ENCODE measurements around the gene ENPP4. TPM values are rescaled to one million over a fixed set of nuclear protein-coding genes. Genes with fewer than 3 reads are reported as not detected.
"Not testable (repeated sequence)": the region's sequence is repeated elsewhere in the genome, so short reads cannot be mapped to it uniquely, and the experiment has no call there.

Gene ENPP4, protein sequence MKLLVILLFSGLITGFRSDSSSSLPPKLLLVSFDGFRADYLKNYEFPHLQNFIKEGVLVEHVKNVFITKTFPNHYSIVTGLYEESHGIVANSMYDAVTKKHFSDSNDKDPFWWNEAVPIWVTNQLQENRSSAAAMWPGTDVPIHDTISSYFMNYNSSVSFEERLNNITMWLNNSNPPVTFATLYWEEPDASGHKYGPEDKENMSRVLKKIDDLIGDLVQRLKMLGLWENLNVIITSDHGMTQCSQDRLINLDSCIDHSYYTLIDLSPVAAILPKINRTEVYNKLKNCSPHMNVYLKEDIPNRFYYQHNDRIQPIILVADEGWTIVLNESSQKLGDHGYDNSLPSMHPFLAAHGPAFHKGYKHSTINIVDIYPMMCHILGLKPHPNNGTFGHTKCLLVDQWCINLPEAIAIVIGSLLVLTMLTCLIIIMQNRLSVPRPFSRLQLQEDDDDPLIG
- total RNA-seq = 1 to 10 TPM; 7.7 to 8.0 TPM

DNA sequence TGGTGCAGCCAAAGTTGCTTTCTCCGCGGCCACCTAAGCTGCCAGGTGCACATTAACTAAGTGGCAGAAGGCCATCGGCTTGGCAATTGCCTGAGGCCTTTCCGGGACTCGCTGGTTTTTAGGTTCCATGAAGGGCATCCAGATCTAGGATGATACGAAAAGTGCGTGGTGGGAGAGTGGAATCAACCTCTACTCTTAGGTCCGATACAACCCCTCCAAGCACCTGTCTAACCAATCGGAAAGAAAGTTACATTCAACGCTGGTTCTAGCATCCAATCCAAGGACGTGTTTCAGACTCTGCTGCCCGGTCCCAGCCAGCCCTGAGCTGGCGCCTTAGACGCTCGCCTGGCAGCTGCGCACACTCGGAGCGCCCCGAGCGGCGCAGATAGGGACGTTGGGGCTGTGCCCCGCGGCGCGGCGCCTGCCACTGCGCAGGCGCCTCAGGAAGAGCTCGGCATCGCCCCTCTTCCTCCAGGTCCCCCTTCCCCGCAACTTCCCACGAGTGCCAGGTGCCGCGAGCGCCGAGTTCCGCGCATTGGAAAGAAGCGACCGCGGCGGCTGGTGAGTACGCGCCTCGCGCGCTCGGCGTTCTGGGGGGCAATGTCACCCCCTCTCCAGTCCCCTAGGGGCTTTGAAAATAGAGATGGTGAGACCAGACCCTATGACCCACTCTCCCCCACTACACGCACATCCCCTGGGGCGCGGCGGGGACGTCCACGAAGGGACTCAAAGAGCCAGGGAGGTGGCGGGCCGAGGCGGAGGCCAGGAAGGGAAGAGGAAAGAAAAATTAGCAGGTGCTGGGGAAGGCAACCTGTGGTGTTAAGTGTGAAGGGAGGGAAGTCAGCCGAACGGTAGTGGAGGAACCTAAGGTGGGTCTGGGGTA, at the start of gene ENPP4:
Gene ENPP4, plus strand, starts transcription at position 361 of the 883 bp plus-strand sequence. CDS start 9,595 bp downstream, outside the sequence.
- Mint-ChIP-seq H3K9me3 (no peaks in the 10 kb centered on the region), H3K27me3 (ENCODE audit: low read depth) (no peaks in the 10 kb centered on the region), H3K4me1 (ENCODE audit: low read depth) (peaks cover 27% of the 10 kb centered on the region), H3K4me3 (peak within 1 kb of the TSS; percentile 92), H3K27ac (peak within 1 kb of the TSS; percentile 77), H3K36me3 (ENCODE audit: low read depth) (no peaks in the 10 kb centered on the region)
- intact Hi-C loops (cut with micrococcal nuclease) = loop anchor here (1.0 to 10.0 kb wide), 7 partner anchors 39 to 755 kb away; partner anchors contain the start of genes CLIC5, CYP39A1, SLC25A27 and SUPT3H
- peak; percentile 91 for DNase-seq
- CTCF ChIA-PET = interaction anchor here (0.6 kb wide), 1 partner anchor 1303 kb away, joined by 3 read pairs; no protein-coding TSS in a partner anchor

DNA sequence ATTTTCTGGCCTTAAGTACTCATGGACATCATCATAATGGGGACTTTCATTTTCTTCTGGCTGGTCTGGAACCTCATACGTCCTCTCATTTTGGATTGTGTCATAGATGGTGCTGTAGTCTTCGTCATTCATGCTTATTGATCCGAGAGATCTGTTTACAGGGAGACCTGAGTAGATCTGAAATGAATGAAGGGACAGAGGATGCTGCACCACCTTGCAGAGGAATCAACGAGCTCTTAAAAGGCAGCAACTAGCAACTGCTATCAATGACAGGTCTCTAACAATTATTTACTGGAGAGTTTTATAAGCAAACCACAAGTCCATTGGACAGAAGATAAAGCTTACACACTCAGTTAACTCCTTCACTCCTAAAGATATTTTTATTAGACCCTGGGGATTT, 49.7 kb upstream of the ENPP4 start:
- no peaks in the 10 kb centered on the region for H3K9me3 Mint-ChIP-seq

DNA sequence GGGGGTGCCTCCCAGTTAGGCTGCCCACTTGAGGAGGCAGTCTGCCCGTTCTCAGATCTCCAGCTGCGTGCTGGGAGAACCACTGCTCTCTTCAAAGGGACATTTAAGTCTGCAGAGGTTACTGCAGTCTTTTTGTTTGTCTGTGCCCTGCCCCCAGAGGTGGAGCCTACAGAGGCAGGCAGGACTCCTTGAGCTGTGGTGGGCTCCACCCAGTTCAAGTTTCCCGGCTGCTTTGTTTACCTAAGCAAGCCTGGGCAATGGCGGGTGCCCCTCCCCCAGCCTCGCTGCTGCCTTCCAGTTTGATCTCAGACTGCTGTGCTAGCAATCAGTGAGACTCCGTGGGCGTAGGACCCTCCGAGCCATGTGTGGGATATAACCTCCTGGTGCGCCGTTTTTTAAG, 44.1 kb upstream of the ENPP4 start:
- intact Hi-C loops (cut with micrococcal nuclease); H3K27ac Mint-ChIP-seq; H3K4me1 Mint-ChIP-seq (ENCODE audit: low read depth); H3K9me3 Mint-ChIP-seq; H3K27me3 Mint-ChIP-seq (ENCODE audit: low read depth); H3K4me3 Mint-ChIP-seq; H3K36me3 Mint-ChIP-seq (ENCODE audit: low read depth); DNase-seq: not testable (repeated sequence)
- CTCF ChIA-PET = interaction anchor here (0.7 kb wide), 1 partner anchor 810 kb away, joined by 3 read pairs; no protein-coding TSS in a partner anchor

More for the DNA sequence above, 49.7 kb upstream of the ENPP4 start:
- peaks cover 1% of the 10 kb centered on the region for H3K36me3 Mint-ChIP-seq (ENCODE audit: low read depth)
- intact Hi-C loops (cut with micrococcal nuclease) = no loop called here
- peaks cover 10% of the 10 kb centered on the region for H3K4me1 Mint-ChIP-seq (ENCODE audit: low read depth)
- no peak for DNase-seq
- H3K27me3 Mint-ChIP-seq (ENCODE audit: low read depth) = no peaks in the 10 kb centered on the region
- CTCF ChIA-PET = interaction anchor here (1.0 to 3.2 kb wide), 3 partner anchors 11 to 330 kb away, joined by 3 to 20 read pairs (median 3); no protein-coding TSS in a partner anchor
- no peak overlapping the region for H3K27ac Mint-ChIP-seq
- H3K4me3 Mint-ChIP-seq = no peak overlapping the region

DNA sequence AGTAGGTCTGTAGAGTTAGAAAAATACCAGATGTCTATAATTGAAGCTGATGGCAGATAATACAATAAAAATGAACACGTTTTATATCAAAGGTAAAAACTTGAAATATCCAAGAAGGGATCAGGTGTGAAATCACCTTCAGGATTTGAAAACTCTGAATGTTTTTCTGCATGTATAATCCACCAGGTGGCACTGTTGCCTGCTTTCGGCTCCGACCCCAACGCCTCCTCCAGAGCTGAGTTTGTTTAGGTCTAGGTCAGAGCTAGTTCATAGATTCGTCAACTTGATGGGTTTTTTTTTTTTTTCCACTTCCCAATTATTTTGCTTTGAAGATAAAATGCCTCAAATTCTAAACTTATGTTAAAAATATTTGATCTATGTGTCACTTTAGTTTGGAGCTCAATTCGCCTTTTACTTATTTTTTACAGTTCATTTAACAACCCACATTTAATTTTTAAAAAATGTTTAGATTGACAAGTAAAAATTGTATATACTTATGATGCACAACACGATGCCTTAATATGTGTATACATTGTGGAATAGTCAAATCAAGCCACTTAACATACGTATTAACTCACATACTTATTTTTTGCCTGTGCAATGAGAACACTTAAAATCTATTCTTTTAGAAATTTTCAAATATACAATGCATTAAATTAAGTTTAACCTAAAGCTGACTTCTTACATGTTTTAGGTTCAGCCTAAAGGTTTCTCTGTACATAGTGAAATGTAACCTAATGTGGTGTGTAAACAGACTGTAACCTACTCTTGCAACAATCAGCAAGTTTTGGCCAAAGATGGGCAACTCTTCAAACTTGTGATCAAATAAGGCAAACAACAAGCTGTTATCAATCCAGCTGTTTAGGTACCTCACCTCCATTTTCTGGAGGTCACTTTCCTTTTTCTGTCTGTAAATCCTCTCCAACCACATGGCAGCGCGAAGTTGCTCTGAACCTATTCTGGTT, 39.4 kb upstream of the ENPP4 start:
- Mint-ChIP-seq H3K36me3 (ENCODE audit: low read depth) (peaks cover 9% of the 10 kb centered on the region), H3K4me3 (no peak overlapping the region), H3K27me3 (ENCODE audit: low read depth) (peaks cover 18% of the 10 kb centered on the region), H3K4me1 (ENCODE audit: low read depth) (no peaks in the 10 kb centered on the region), H3K9me3 (peaks cover 14% of the 10 kb centered on the region), H3K27ac (no peak overlapping the region)
- intact Hi-C loops (cut with micrococcal nuclease) = loop anchor here (1.0 to 2.0 kb wide), 8 partner anchors 40 to 690 kb away; no protein-coding TSS in a partner anchor
- CTCF ChIA-PET = interaction anchor here (0.6 to 2.3 kb wide), 40 partner anchors 8 to 1659 kb away, joined by 3 to 46 read pairs (median 4); partner anchors contain the start of gene ENPP5
- peak; percentile 72 for DNase-seq

GRCh38 chr6:46091080-46091478, 38.7 kb upstream of the ENPP4 start:
- Mint-ChIP-seq H3K4me1 (ENCODE audit: low read depth) (no peaks in the 10 kb centered on the region), H3K4me3 (no peak overlapping the region), H3K27ac (no peak overlapping the region), H3K27me3 (ENCODE audit: low read depth) (peaks cover 17% of the 10 kb centered on the region), H3K9me3 (peaks cover 21% of the 10 kb centered on the region), H3K36me3 (ENCODE audit: low read depth) (peaks cover 14% of the 10 kb centered on the region)
- intact Hi-C loops (cut with micrococcal nuclease) = loop anchor here (2.0 kb wide), 4 partner anchors 40 to 690 kb away; no protein-coding TSS in a partner anchor
- DNase-seq = no peak
- CTCF ChIA-PET = interaction anchor here (0.6 to 2.3 kb wide), 22 partner anchors 11 to 1660 kb away, joined by 3 to 46 read pairs (median 4); partner anchors contain the start of gene ENPP5

GRCh38 chr6:46095251-46095650, 34.5 kb upstream of the ENPP4 start:
- intact Hi-C loops (cut with micrococcal nuclease) = no loop called here
- CTCF ChIA-PET = no interaction called here
- Mint-ChIP-seq H3K4me1 (ENCODE audit: low read depth) (no peaks in the 10 kb centered on the region), H3K36me3 (ENCODE audit: low read depth) (peaks cover 24% of the 10 kb centered on the region), H3K4me3 (no peak overlapping the region), H3K27me3 (ENCODE audit: low read depth) (peaks cover 8% of the 10 kb centered on the region), H3K27ac (no peak overlapping the region), H3K9me3 (peaks cover 21% of the 10 kb centered on the region)
- DNase-seq = no peak

GRCh38 chr6:46097366-46097765, 32.4 kb upstream of the ENPP4 start:
- CTCF ChIA-PET = no interaction called here
- peaks cover 3% of the 10 kb centered on the region for H3K27me3 Mint-ChIP-seq (ENCODE audit: low read depth)
- H3K9me3 Mint-ChIP-seq = peaks cover 21% of the 10 kb centered on the region
- DNase-seq = no peak
- intact Hi-C loops (cut with micrococcal nuclease) = no loop called here
- H3K36me3 Mint-ChIP-seq (ENCODE audit: low read depth) = peaks cover 29% of the 10 kb centered on the region
- peaks cover 2% of the 10 kb centered on the region for H3K4me1 Mint-ChIP-seq (ENCODE audit: low read depth)
- no peak overlapping the region for H3K4me3 Mint-ChIP-seq
- no peak overlapping the region for H3K27ac Mint-ChIP-seq

- Mint-ChIP-seq H3K4me1 (ENCODE audit: low read depth) (peaks cover 8% of the 10 kb centered on the region), H3K27ac (no peak overlapping the region), H3K4me3 (no peak overlapping the region), H3K27me3 (ENCODE audit: low read depth) (peaks cover 2% of the 10 kb centered on the region), H3K36me3 (ENCODE audit: low read depth) (peaks cover 29% of the 10 kb centered on the region), H3K9me3 (peaks cover 21% of the 10 kb centered on the region)
- DNase-seq = no peak
- intact Hi-C loops (cut with micrococcal nuclease) = no loop called here
- CTCF ChIA-PET = no interaction called here
These were observed 31.1 kb upstream of the ENPP4 start for GRCh38 chr6:46098678-46099077.

GRCh38 chr6:46099952-46100351, 29.8 kb upstream of the ENPP4 start:
- Mint-ChIP-seq H3K27me3 (ENCODE audit: low read depth) (no peaks in the 10 kb centered on the region), H3K9me3 (peaks cover 12% of the 10 kb centered on the region), H3K36me3 (ENCODE audit: low read depth) (peaks cover 25% of the 10 kb centered on the region), H3K4me3 (no peak overlapping the region), H3K4me1 (ENCODE audit: low read depth) (peaks cover 15% of the 10 kb centered on the region), H3K27ac (no peak overlapping the region)
- CTCF ChIA-PET = no interaction called here
- intact Hi-C loops (cut with micrococcal nuclease) = no loop called here
- no peak for DNase-seq

GRCh38 chr6:46102123-46102522, 27.7 kb upstream of the ENPP4 start:
- Mint-ChIP-seq H3K27ac (peak overlapping the region; percentile 26), H3K9me3 (peaks cover 2% of the 10 kb centered on the region), H3K36me3 (ENCODE audit: low read depth) (peaks cover 10% of the 10 kb centered on the region), H3K4me1 (ENCODE audit: low read depth) (peaks cover 22% of the 10 kb centered on the region), H3K4me3 (no peak overlapping the region), H3K27me3 (ENCODE audit: low read depth) (no peaks in the 10 kb centered on the region)
- intact Hi-C loops (cut with micrococcal nuclease) = no loop called here
- CTCF ChIA-PET = interaction anchor here (1.1 kb wide), 1 partner anchor 12 kb away, joined by 4 read pairs; no protein-coding TSS in a partner anchor
- DNase-seq = no peak

DNA sequence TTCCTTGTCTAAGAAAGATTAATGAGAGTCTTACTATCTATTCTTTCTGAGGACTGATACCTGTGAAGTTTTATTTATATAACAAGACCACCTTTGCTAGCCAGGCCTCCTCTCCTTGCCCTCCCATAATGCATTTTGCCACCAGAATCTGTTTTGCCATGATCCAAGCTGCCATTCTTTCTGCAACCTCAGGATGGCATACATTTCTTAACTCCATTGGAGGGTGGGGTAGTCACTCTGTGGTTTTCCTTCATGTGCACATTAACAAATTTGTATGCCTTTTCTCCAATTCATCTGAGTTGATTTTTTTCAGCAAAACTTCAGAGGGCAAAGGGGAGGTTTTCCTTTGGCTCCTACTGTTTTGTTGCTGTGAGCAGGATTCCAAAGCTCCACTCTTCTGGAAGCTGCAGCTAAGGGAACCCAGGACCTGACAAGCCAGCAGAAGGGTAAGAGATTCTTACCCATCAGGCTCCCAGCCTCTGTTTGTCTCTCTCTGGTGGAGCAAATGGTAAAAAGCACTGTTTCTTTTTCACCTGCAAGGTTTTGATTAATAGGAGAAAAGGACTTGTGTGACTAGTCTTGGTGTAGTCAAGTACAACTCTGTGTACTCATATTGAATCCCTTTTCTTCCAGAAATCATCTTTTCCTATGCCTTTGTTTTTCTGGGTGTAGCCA, 26.2 kb upstream of the ENPP4 start:
- Mint-ChIP-seq H3K4me1 (ENCODE audit: low read depth) (peaks cover 22% of the 10 kb centered on the region), H3K4me3 (no peak overlapping the region)

More for the DNA sequence above, 26.2 kb upstream of the ENPP4 start:
- no peak overlapping the region for H3K27ac Mint-ChIP-seq
- CTCF ChIA-PET = interaction anchor here (0.6 to 1.2 kb wide), 2 partner anchors 13 to 118 kb away, joined by 3 to 5 read pairs; no protein-coding TSS in a partner anchor
- DNase-seq = no peak
- H3K36me3 Mint-ChIP-seq (ENCODE audit: low read depth) = peaks cover 9% of the 10 kb centered on the region
- intact Hi-C loops (cut with micrococcal nuclease) = no loop called here
- no peaks in the 10 kb centered on the region for H3K27me3 Mint-ChIP-seq (ENCODE audit: low read depth)
- H3K9me3 Mint-ChIP-seq = peaks cover 3% of the 10 kb centered on the region
